GM21381 (cell line): ENCODE results near the gene KAZN.

Experiments used
- ATAC-seq: cut with Tn5 transposase; IDR thresholded peaks from one replicate; pipeline ENCODE4 v1.9.1; 2021; ENCODE audit warnings: mild to moderate bottlenecking, moderate library complexity; ENCODE audit not compliant: unreplicated experiment

The KAZN gene

GRCh38 chr1:14761291-14762153, 163.0 kb downstream of the KAZN start:
- no peak for ATAC-seq

- ATAC-seq, result no peak
Measured at GRCh38 chr1:14763977-14764376, 165.5 kb downstream of the KAZN start.

GRCh38 chr1:14765773-14766172, 167.3 kb downstream of the KAZN start:
- ATAC-seq, result no peak

- ATAC-seq, result no peak
Measured at GRCh38 chr1:14767075-14767474, 168.6 kb downstream of the KAZN start.

- no peak for ATAC-seq
Measured at GRCh38 chr1:14768582-14769304, 170.3 kb downstream of the KAZN start.

- no peak for ATAC-seq
Measured at GRCh38 chr1:14769486-14770274, 171.2 kb downstream of the KAZN start.

GRCh38 chr1:14773396-14774025, 175.0 kb downstream of the KAZN start:
- ATAC-seq, result no peak

GRCh38 chr1:14774225-14774624, 175.7 kb downstream of the KAZN start:
- ATAC-seq, result no peak

GRCh38 chr1:14774988-14775387, 176.5 kb downstream of the KAZN start:
- ATAC-seq, result no peak

- no peak for ATAC-seq
Measured at GRCh38 chr1:14775434-14775833, 176.9 kb downstream of the KAZN start.

- no peak for ATAC-seq
Measured at GRCh38 chr1:14777516-14778506, 179.3 kb downstream of the KAZN start.

- no peak for ATAC-seq
Measured at GRCh38 chr1:14778541-14778897, 180.0 kb downstream of the KAZN start.

- ATAC-seq, result no peak
Measured at GRCh38 chr1:14778898-14779865, 180.7 kb downstream of the KAZN start.

- ATAC-seq, result no peak
Measured at GRCh38 chr1:14780271-14780670, 181.8 kb downstream of the KAZN start.

- no peak for ATAC-seq
Measured at GRCh38 chr1:14781811-14782210, 183.3 kb downstream of the KAZN start.

- ATAC-seq, result no peak
Measured at GRCh38 chr1:14782741-14783591, 184.5 kb downstream of the KAZN start.

GRCh38 chr1:14783592-14783886, 185.1 kb downstream of the KAZN start:
- ATAC-seq, result no peak
